Kidney epithelial cell (primary cell): Measurements from ENCODE around the gene BCAR3. TPM values are rescaled to one million over a fixed set of nuclear protein-coding genes. Genes with fewer than 3 reads are reported as not detected.
"Not testable (repeated sequence)": the region's sequence is repeated elsewhere in the genome, so short reads cannot be mapped to it uniquely, and the experiment has no call there.

ENCODE experiments used
- DNase-seq: peaks from one replicate; pipeline ENCODE4 v3.0.0-alpha.2; 2010; ENCODE audit warnings: low read depth
- H3K27me3 ChIP-seq: 2 replicates; pipeline ENCODE4 v1.6.0; 2011; ENCODE audit warnings: low read length; ENCODE audit not compliant: control insufficient read depth, insufficient read depth
- H3K36me3 ChIP-seq: 2 replicates; pipeline ENCODE4 v1.5.1; 2011; ENCODE audit warnings: low read length; ENCODE audit not compliant: control insufficient read depth, insufficient read depth
- H3K4me3 ChIP-seq: 2 replicates; pipeline ENCODE4 v1.5.1; 2011; ENCODE audit warnings: low read depth, mild to moderate bottlenecking, control low read depth, low read length
- total RNA-seq: library from RNA; depleted of rRNA; stranded (reverse); fragments of >200 nt; gene quantifications from 2 replicates; pipeline ENCODE4 v1.2.3, GENCODE V29; 2015
- TF ChIP-seq, protein P1 (sequence below): IDR thresholded peaks from 2 replicates; pipeline ENCODE4 v1.5.1; 2011; ENCODE audit warnings: mild to moderate bottlenecking, moderate library complexity, low read length, control low read depth, inconsistent platforms; ENCODE audit not compliant: insufficient read depth, poor library complexity, severe bottlenecking

Gene BCAR3
- total RNA-seq, 1 donor from 2014 or later, result 93.3 TPM

DNA sequence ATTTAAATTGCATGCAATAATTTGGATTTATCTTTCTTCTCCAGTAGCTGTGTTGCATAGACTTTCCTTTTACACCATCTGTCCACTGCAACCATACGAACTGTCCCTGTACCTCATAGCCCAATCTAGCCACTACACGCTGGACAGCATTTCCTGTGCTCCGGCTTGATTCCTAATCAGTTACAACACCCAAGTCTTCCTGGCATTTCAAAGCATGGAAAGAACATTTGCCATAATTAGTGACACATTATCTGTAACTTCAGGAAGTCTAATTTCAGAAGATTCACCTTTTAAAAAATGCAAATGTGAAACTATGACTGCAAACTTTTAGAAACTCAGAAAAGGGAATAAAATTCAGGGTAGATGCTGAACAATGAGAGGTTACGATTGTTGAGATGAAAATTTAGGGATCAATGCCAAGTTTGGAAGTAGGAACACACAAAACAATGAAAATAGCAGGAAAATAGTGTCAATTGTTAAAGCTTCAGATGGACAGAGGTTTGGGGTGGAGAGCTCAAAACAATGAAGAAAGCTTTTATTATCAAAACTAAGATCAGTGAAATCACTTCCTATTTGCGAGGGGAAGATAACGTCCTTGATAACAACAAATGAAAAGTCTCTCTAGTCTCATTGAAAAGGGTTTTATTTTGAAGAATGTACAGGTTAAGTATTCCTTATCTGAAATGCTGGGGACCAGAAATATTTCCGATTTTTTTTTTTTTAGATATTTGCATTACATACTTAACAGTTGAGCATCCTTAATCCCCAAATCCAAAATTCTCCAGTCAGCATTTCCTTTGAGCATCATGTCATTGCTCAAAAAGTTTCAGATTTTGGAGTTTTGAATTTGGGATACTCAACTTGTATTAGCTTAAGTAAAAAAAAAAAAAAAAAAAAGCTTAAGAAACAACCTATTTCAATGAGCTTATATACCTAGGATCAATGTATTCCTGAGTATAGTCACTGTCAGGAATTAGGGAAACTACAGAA is 126.5 kb downstream of the BCAR3 start:
- peaks cover 3% of the 10 kb centered on the region for H3K36me3 ChIP-seq

DNA sequence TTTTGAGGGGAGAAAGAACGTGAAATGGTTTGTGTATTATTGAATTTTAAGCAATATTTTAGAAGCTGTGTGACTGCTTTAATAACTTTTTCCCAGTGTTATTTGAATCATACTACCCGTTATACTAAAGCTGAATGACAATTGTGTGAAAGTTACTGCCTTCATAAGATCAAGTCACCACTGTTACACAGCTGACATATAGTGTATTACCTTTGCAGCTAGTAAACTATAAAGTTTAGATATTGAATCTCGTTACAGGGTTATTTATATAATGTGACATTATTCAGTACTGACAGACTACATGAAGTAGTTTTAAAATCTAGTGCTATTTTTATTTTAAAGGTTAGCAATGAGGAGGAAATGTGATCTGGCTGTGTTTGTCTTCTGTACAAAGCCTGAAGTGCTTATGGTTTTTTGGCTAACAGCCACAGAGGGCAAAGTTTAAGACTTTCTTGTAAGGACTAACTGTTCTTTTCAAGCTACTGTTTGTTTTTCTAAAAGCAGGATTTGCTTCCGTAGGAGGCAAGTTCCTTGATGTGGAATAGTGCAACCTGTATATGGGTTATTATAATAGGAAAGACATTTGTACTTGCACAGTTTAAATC is 127.6 kb downstream of the BCAR3 start:
- H3K4me3 ChIP-seq, H3K36me3 ChIP-seq, DNase-seq, H3K27me3 ChIP-seq: not testable (repeated sequence)

More for the DNA sequence above, 126.5 kb downstream of the BCAR3 start:
- no peak for DNase-seq
- Histone ChIP-seq H3K4me3 (no peak overlapping the region), H3K27me3 (no peaks in the 10 kb centered on the region)
- TF ChIP-seq, protein P1, sequence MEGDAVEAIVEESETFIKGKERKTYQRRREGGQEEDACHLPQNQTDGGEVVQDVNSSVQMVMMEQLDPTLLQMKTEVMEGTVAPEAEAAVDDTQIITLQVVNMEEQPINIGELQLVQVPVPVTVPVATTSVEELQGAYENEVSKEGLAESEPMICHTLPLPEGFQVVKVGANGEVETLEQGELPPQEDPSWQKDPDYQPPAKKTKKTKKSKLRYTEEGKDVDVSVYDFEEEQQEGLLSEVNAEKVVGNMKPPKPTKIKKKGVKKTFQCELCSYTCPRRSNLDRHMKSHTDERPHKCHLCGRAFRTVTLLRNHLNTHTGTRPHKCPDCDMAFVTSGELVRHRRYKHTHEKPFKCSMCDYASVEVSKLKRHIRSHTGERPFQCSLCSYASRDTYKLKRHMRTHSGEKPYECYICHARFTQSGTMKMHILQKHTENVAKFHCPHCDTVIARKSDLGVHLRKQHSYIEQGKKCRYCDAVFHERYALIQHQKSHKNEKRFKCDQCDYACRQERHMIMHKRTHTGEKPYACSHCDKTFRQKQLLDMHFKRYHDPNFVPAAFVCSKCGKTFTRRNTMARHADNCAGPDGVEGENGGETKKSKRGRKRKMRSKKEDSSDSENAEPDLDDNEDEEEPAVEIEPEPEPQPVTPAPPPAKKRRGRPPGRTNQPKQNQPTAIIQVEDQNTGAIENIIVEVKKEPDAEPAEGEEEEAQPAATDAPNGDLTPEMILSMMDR, result no peak

DNA sequence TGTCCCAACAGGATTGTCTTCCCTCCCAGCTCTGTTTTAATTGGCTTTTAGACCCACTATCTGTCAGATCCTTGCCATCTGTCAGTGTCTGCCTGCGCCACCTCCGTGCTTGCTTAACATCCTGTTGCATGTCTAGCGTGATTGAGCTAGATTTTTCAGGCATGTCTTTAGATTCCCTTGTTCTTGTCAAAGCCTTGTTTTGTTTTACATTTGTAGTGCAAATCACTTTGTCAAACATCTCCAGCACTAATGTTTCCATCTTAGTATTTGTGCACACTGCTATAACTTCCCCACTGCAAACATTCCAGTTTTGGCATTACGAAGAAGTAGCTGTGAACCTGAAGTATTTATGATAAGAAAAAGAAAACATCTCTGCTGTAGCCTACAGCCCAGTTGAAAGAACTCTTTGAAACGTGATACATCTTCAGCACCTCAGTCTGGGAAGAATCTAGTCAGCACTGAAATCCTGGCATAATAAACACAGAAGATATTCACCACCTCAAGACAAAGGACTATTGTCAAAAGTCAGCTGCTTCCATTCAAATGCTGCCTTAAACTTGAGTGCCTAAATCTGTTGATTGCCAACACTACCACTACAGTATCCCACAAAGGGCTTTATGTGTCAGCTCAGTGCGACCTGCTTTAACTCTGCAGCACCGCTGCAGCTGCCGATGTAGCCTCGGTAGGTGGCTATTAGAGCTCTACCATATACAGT is 128.7 kb downstream of the BCAR3 start:
- H3K27me3 ChIP-seq, result no peaks in the 10 kb centered on the region
- H3K36me3 ChIP-seq, result peaks cover 3% of the 10 kb centered on the region
- no peak for DNase-seq
- no peak overlapping the region for H3K4me3 ChIP-seq
- TF ChIP-seq, protein P1, result no peak

DNA sequence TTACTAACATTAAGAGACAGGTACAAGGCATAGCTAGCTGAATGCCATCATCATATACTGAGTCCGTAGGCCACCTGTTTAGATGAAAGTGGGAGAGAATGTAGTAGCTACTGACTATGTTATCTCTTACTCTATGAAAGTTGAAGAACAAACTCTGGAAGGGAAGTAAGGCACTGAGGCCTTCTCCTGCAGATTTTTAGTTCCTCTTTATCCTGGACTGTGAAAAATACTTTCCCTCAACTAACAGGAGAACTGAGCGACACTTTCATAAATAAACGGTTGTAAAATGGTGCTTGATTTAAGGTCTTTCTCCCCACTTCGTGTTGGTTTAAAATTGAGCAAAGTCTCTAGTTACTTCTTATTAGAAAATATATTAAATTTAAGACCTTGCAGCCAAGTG is 131.8 kb downstream of the BCAR3 start:
- Histone ChIP-seq H3K36me3 (peaks cover 3% of the 10 kb centered on the region), H3K27me3 (no peaks in the 10 kb centered on the region), H3K4me3 (no peak overlapping the region)
- TF ChIP-seq, protein P1, result no peak
- DNase-seq, result no peak

DNA sequence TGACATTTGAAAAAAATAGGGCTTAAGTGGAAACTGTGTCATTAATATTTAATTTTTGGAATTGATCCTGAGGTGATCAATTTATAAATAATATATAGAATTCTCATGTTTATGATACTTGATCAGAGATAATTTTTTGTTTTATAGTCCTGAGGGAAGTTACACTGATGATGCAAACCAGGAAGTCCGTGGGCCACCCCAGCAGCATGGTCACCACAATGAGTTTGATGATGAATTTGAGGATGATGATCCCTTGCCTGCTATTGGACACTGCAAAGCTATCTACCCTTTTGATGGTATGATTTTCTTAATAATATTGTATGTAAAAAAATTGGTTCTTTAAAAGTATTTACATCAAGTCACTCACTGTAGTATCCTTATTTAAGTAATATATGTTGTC is 132.5 kb downstream of the BCAR3 start:
- Histone ChIP-seq H3K27me3 (no peaks in the 10 kb centered on the region), H3K36me3 (peaks cover 3% of the 10 kb centered on the region), H3K4me3 (no peak overlapping the region)
- TF ChIP-seq, protein P1, result no peak
- DNase-seq, result no peak
